Ramos (cell line): ENCODE data around the gene ATP8A1.
"Not testable (repeated sequence)": the region's sequence is repeated elsewhere in the genome, so short reads cannot be mapped to it uniquely, and the experiment has no call there.

Experiments
- in situ Hi-C: fragments of 300-500 bp; cut with MboI; formaldehyde crosslinking; loops from one replicate; pipeline ENCODE4 v1.14.3; 2022; ENCODE audit warnings: low sequenced_read_pairs; ENCODE audit not compliant: unreplicated experiment

The ATP8A1 gene

GRCh38 chr4:42656944-42657792 lies at the start of gene ATP8A1:
ATP8A1 (minus strand) TSS chr4:42657105; CDS start chr4:42656873, 232 bp downstream.
- in situ Hi-C loops, result no loop called here

GRCh38 chr4:42706086-42706485 lies 49.2 kb upstream of the ATP8A1 start:
- in situ Hi-C loops, result no loop called here

GRCh38 chr4:42703813-42704212 lies 46.9 kb upstream of the ATP8A1 start:
- in situ Hi-C loops, result no loop called here

- in situ Hi-C loops, result no loop called here
Observed at GRCh38 chr4:42702895-42703294, 46.0 kb upstream of the ATP8A1 start.

GRCh38 chr4:42701780-42702179 lies 44.9 kb upstream of the ATP8A1 start:
- in situ Hi-C loops, result not testable (repeated sequence)

- in situ Hi-C loops, result no loop called here
Observed at GRCh38 chr4:42690537-42690936, 33.6 kb upstream of the ATP8A1 start.

- in situ Hi-C loops, result no loop called here
Observed at GRCh38 chr4:42683393-42683792, 26.5 kb upstream of the ATP8A1 start.

- in situ Hi-C loops, result no loop called here
Observed at GRCh38 chr4:42678512-42678911, 21.6 kb upstream of the ATP8A1 start.

GRCh38 chr4:42676066-42676951 lies 19.4 kb upstream of the ATP8A1 start:
- in situ Hi-C loops, result no loop called here

- in situ Hi-C loops, result no loop called here
Observed at GRCh38 chr4:42673082-42673425, 16.1 kb upstream of the ATP8A1 start.

GRCh38 chr4:42672359-42673081 lies 15.6 kb upstream of the ATP8A1 start:
- in situ Hi-C loops, result no loop called here

GRCh38 chr4:42671431-42672194 lies 14.7 kb upstream of the ATP8A1 start:
- in situ Hi-C loops, result no loop called here

GRCh38 chr4:42658261-42658660 lies 1.4 kb upstream of the ATP8A1 start:
- in situ Hi-C loops, result no loop called here

- in situ Hi-C loops, result no loop called here
Observed at GRCh38 chr4:42656679-42656943, 294 bp downstream of the ATP8A1 start.

GRCh38 chr4:42655921-42656678 lies 805 bp downstream of the ATP8A1 start:
- in situ Hi-C loops, result no loop called here

GRCh38 chr4:42655269-42655637 lies 1.7 kb downstream of the ATP8A1 start:
- in situ Hi-C loops, result no loop called here

GRCh38 chr4:42654631-42655268 lies 2.2 kb downstream of the ATP8A1 start:
- in situ Hi-C loops, result no loop called here

GRCh38 chr4:42653626-42654560 lies 3.0 kb downstream of the ATP8A1 start:
- in situ Hi-C loops, result no loop called here
